CD4-positive, alpha-beta T cell treated with Interleukin-10 for 1 hour (primary cell): ENCODE results near the gene TNNI3K.

Source experiments
- DNase-seq: peaks from one replicate; pipeline ENCODE4 v3.0.0-alpha.2; 2020

The TNNI3K gene

DNA sequence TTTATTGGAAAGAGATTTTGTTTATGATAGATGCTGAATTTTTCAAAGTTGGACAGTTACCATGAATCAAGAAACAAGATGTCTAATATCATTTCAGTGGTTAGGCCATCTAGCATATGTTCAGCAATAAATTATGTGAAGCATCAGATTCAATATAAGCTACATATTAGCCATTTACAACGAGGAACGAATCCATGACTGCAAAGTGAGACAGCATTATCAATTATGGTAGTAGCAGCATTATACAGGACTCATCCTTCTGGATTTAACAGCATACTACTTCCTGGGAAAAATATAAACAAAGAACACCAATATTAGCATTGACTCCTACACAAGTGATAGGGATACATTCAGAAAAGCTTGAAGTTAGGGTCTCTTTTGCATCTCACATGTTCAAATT is 218.1 kb downstream of the TNNI3K start:
- DNase-seq = no peak

GRCh38 chr1:74455390-74455789 is 220.2 kb downstream of the TNNI3K start:
- no peak for DNase-seq

DNA sequence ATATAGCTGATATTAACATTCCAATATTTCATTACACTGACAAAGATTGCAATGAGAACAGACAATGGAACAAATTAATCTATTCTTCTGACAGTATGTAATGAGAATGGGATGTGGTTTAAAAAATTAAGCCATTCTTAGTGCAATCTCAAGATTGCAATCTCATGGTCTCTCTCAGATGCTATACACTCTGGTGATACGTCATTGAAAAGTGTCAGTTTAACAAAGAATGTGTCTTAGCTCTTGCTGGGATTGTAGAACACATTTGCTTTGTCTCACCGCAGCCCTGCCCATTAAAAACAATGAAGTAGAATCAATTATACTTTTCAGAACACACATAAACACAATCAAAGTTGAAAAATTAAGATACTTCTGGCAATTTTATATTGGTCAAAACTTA is 222.1 kb downstream of the TNNI3K start:
- DNase-seq = no peak

DNA sequence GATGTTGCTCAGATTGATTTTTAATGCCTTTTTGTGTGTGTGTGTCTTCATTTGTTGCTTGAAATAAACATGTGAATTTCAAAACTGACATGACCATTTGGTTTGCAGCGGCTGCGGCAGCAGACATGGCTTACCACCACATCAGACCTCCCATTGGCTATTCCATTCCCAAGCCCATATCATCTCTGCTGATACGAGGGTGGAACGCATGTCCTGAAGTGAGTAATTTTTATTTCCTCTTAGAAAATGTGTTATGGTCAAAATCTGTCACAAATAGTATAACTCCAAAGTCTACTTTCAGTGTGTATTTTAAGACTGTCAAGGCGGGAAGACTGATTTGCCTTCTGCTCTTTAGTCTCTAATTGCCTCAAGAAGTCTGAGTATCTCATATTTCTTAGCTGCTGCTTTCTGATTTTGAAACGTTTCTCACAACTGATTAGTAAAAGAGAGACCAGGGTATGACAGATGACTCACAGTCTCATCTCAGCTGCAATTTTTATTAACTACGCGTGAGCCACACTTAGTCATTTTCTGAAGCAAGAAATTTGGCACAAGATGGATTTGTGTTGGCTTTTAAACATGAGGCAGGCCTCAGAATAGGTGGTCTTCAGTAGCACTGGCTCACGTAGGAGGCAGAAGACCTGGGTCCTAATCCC is 228.3 kb downstream of the TNNI3K start:
- no peak for DNase-seq

- no peak for DNase-seq
Measured at GRCh38 chr1:74464037-74464436, 228.8 kb downstream of the TNNI3K start.

GRCh38 chr1:74465193-74465681 is 230.1 kb downstream of the TNNI3K start:
- no peak for DNase-seq

DNA sequence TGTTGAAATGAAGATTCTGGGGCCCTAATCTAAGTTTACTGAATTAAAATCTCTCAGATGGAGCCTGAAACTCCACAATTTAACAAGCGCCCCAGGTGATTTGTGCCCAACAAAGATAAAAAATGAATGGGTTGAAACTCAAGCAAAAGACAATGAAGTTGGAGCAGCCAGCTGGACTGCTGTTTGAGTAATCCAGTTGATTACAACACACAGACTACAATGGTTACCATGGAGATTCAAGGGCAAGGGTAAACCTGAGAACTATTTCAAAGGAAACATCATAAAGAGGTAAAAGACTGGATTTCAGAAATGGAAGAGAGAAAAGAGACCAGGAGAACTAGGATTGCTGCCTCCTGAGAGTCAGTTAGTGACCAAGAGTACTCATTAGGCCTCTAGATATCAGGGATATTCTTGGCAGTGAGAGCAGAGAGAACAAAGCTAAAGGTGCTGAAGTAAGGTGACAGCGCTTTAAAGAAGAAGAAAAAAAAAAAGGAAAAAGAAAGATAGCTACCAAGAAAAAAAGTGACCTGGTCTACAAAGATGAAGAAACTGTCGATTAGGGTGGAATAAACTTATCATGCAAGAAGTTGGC is 232.7 kb downstream of the TNNI3K start:
- no peak for DNase-seq

DNA sequence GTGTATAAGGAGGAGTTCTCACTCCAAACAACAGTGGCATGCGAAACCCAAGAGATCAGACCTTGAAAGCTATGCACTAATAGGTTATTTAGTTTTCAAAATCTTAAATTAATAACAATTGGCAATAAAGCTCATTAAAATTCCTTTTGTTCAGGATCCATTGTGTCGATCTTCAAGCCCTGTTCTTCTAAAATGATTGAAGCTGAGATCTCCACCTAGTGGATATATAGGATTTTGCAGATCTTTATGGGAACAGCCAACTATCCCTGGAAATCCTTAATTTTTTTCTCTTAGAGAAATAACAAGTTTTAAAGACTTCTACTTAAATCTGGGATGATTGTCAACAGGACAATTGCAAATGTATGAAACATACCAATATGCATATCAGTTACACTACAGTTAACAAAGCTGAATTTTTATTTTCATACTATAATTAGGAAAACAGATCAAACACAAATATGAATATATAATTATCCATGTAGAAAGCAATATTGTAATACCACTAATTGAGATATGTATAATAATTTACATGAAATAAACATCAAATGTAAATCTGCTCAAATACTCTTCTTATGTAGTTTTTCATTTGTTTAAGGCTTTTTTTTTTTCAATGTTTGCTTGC is 233.9 kb downstream of the TNNI3K start:
- no peak for DNase-seq

- DNase-seq = no peak
Measured at GRCh38 chr1:74470251-74470650, 235.1 kb downstream of the TNNI3K start.

GRCh38 chr1:74470936-74471335 is 235.7 kb downstream of the TNNI3K start:
- no peak for DNase-seq

- DNase-seq = no peak
Measured at GRCh38 chr1:74471470-74471869, 236.3 kb downstream of the TNNI3K start.

DNA sequence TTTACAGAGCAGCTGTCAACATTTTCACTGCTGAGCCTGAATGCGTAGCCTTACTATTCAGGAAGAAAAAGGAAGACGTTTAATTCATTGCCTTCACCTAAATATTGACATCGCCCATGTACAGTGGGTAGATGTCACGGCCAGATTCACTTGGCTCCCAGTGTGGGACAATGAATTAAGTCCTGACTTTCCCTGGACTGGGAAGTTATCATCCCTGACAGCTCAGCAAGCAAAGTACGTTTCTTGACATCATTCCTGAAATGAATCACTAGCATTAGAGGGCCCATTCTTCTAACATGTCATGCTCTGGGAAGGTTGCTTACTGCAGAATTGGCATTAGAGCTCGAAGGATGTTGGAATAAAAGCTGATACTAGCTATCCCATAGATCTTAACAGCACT is 239.4 kb downstream of the TNNI3K start:
- DNase-seq = no peak

DNA sequence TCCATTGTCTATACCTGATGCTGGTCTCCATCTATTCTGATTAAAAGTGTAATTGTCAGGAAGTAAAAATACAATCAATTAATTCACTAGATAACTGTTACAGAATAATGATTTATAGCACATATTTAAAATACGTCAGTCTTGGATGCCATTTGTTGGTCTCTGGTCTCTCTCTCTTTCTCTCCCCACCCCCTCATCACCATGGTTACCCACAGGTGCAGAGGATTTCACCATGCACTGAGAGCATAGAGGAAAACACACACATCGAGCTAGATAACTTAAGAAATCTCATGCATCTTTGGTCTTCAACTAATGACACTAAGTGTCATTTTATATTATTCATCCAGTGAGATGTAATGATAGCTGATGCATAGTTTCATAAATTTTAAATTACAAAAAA is 243.8 kb downstream of the TNNI3K start:
- no peak for DNase-seq

DNA sequence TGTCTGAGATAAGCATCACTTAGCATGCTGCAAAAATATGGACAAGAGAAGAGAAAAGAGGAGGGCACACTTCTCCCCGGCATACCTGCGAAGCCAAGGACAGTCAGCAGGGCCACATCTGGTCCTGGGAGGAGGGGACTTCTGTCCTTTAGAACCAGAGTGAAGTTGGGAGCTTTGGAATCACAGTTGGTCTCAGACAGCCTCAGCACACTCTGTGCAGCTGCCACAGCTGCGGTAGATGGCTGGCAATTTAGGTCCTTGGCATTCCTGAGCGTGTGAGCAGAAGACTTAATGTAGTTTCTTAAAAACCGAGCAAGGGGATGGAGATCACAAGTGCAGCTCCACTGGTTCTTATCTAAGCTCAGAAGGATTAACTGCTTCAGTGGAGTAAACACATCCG is 244.9 kb downstream of the TNNI3K start:
- no peak for DNase-seq

GRCh38 chr1:74481607-74482006 is 246.4 kb downstream of the TNNI3K start:
- DNase-seq = no peak

GRCh38 chr1:74485622-74486021 is 250.4 kb downstream of the TNNI3K start:
- no peak for DNase-seq

- no peak for DNase-seq
Measured at GRCh38 chr1:74486036-74486435, 250.8 kb downstream of the TNNI3K start.

DNA sequence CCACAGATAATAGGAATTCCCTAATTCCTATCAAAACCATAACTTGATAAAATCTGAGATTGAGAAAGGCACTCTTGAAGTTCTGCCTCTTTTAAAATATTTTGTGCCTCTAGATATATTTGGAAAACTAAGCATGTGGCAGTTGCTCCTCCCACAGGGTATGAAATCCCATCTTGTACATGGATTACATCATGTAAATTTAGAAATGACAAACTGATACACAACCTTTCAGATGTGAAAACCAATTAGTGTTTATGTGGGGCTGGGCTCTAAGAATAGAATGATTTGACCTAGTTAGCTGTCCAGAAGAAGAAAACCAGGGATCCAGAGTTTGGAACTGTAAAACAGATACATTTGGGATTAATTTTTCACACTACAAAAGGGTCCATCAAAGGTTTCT is 261.5 kb downstream of the TNNI3K start:
- DNase-seq = no peak

DNA sequence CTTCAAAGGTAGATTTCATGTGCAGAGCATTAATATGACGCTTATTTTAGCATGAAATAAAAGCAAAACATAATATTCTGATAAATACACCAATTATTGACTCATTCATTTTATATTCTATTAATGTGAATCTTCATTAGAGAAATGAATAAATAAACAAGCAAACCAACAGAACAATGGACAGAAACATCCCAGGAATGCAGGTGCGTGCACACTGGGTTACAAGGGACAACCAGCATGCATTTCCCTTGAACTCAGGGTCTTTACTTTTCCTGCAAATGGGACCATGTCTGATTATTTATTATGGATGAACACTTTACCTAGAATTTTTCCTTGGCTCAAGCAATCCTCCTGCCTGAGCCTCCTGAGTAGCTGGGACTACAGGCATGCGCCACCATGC is 263.7 kb downstream of the TNNI3K start:
- no peak for DNase-seq

DNA sequence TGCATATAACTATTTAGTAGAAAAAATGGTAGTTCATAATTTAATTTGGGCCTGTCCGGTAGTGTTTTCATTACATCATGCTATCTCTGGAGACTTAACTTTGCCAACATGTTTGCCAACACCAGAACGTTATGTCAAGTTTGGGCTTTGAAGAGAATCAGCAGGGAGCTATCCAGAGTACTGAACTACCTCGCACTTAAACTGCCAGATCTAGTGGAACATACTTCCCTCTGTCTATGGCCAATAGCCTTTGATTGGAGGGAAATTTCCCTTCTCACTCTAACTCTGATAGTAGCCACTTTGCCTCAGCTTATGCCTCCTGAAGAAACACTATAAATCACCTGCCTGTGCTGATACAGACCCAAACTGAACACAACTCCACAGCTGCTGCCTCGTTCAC is 267.2 kb downstream of the TNNI3K start:
- no peak for DNase-seq

GRCh38 chr1:74502858-74503257 is 267.7 kb downstream of the TNNI3K start:
- no peak for DNase-seq

- DNase-seq = peak; percentile 40
Measured at GRCh38 chr1:74504125-74504932, 269.1 kb downstream of the TNNI3K start.

GRCh38 chr1:74504933-74505512 is 269.8 kb downstream of the TNNI3K start:
- DNase-seq = no peak
